Subcutaneous abdominal adipose tissue (tissue), 5 donors: ENCODE measurements around the gene APEH.

Experiments
- H3K27ac ChIP-seq: one replicate; pipeline ENCODE4 v1.7.0; 2013; ENCODE audit warnings: low read depth, mild to moderate bottlenecking, inconsistent platforms, low read length, moderate library complexity
- H3K27me3 ChIP-seq, 5 donors: one replicate each; pipeline ENCODE4 v1.7.0; 2013; ENCODE audit warnings: low read length in 5 of 5, inconsistent platforms in 1 of 5; ENCODE audit not compliant: control insufficient read depth in 5 of 5, insufficient read depth in 4 of 5
- H3K36me3 ChIP-seq, 5 donors: one replicate each; pipeline ENCODE4 v1.7.0; 2013; ENCODE audit warnings: low read length in 5 of 5; ENCODE audit not compliant: control insufficient read depth in 5 of 5, insufficient read depth in 5 of 5
- H3K4me1 ChIP-seq, 5 donors: one replicate each; pipeline ENCODE4 v1.7.0; 2013; ENCODE audit warnings: low read length in 5 of 5, mild to moderate bottlenecking in 3 of 5, moderate library complexity in 1 of 5; ENCODE audit not compliant: control insufficient read depth in 5 of 5, insufficient read depth in 5 of 5
- H3K4me3 ChIP-seq, 5 donors: one replicate each; pipeline ENCODE4 v1.7.0; 2013; ENCODE audit warnings: low read length in 5 of 5, low read depth in 1 of 5
- H3K9ac ChIP-seq, 5 donors: one replicate each; pipeline ENCODE4 v1.7.0; 2013; ENCODE audit warnings: low read length in 5 of 5, mild to moderate bottlenecking in 4 of 5, moderate library complexity in 3 of 5
- H3K9me3 ChIP-seq, 5 donors: one replicate each; pipeline ENCODE4 v1.7.0; 2013; ENCODE audit warnings: low read length in 5 of 5; ENCODE audit not compliant: control insufficient read depth in 5 of 5
- donor health status: healthy.
- donor health status: healthy.
- donor health status: healthy.
- donor health status: healthy.
- donor health status: healthy.

The APEH gene

DNA sequence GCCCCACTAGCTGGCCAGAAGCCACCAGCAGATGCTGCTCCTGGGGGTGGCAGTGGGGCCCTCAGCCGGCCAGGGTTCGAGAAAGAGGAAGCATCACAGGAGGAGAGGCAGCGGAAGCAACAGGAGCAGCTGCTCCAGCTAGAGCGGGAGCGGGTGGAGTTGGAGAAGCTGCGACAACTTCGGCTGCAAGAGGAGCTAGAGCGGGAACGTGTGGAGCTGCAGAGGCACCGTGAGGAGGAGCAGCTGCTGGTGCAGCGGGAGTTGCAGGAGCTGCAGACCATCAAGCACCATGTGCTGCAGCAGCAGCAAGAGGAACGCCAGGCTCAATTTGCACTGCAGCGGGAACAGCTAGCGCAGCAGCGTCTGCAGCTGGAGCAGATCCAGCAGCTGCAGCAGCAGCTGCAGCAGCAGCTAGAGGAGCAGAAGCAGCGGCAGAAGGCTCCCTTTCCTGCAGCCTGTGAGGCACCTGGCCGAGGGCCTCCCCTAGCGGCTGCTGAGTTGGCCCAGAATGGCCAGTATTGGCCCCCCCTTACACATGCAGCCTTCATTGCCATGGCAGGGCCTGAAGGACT lies 17.5 kb upstream of the APEH start:
- no peak overlapping the region for H3K9ac ChIP-seq
- no peaks in the 10 kb centered on the region for H3K36me3 ChIP-seq
- peaks cover 0 to 5% (median 0%) of the 10 kb centered on the region in 5 donors for H3K4me1 ChIP-seq
- no peak overlapping the region for H3K27ac ChIP-seq
- peaks cover 0 to 17% (median 8%) of the 10 kb centered on the region in 5 donors for H3K27me3 ChIP-seq
- no peaks in the 10 kb centered on the region for H3K9me3 ChIP-seq
- no peak overlapping the region for H3K4me3 ChIP-seq

DNA sequence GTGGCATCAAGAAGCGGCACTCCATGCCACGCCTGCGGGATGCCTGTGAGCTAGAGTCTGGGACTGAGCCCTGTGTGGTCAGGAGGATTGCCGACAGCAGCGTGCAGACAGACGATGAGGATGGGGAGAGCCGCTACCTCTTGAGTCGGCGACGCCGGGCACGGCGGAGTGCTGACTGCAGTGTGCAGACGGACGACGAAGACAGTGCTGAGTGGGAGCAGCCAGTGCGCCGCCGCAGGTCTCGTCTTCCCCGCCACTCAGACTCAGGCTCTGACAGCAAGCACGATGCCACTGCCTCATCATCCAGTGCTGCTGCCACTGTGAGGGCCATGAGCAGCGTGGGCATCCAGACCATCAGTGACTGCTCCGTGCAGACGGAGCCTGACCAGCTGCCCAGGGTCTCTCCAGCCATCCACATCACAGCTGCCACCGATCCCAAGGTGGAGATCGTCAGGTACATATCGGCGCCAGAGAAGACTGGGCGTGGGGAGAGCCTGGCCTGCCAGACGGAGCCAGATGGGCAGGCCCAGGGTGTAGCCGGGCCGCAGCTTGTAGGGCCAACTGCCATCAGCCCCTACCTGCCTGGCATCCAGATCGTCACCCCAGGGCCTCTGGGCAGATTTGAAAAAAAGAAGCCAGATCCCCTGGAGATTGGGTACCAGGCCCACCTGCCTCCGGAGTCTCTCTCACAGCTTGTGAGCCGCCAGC lies 16.8 kb upstream of the APEH start:
- H3K27me3 ChIP-seq: peaks cover 0 to 20% (median 11%) of the 10 kb centered on the region in 5 donors
- H3K4me1 ChIP-seq: peaks cover 0 to 5% (median 0%) of the 10 kb centered on the region in 5 donors
- no peak overlapping the region for H3K9ac ChIP-seq
- no peak overlapping the region for H3K4me3 ChIP-seq
- no peaks in the 10 kb centered on the region for H3K9me3 ChIP-seq
- no peaks in the 10 kb centered on the region for H3K36me3 ChIP-seq
- H3K27ac ChIP-seq: no peak overlapping the region

DNA sequence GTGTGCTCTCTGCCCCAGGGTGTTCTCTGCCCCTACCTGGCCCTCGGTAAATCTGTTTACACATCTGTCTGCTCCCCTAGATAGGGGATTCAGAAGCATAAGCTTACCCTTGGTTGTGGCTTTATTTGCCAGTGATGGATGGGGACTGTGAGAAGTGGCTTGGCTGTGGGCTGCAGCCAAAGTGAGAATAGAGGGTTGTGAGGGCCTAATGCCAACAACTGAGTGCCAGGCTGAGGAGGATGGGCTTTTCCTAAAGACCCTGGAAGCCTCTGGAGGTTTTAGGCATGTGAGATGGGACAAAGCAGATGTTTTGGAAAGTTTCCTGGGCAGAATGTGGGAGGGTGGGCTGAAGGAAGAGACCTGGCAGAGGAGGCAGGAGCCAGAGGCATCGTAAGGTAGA lies 15.4 kb upstream of the APEH start:
- H3K36me3 ChIP-seq: no peaks in the 10 kb centered on the region
- H3K9me3 ChIP-seq: no peaks in the 10 kb centered on the region
- peaks cover 0 to 20% (median 11%) of the 10 kb centered on the region in 5 donors for H3K27me3 ChIP-seq
- H3K27ac ChIP-seq: no peak overlapping the region
- H3K4me1 ChIP-seq: peaks cover 0 to 5% (median 0%) of the 10 kb centered on the region in 5 donors
- peak overlapping the region in 1 of 5 donors; percentile 2 for H3K9ac ChIP-seq
- H3K4me3 ChIP-seq: no peak overlapping the region

DNA sequence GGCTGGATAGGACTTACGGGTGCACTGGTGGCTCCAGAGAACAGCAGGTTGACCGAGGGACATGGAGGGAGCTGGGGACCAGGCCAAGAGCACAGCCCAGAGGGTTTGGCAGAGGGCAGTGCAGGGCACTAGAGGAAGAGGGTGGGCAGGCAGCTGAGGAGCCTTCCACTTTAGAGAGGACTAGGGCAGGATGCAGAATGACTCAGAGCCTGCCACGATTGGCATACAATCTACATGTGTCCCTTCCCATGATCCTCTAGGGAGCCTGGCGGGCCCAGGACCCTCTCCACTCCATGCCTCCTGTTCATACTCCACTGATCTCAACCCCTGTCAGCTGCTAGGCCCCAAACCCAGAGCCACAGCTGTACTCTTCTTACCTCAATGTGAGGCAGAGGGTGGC lies 14.4 kb upstream of the APEH start:
- Histone ChIP-seq H3K4me3 (no peak overlapping the region), H3K36me3 (no peaks in the 10 kb centered on the region), H3K9me3 (no peaks in the 10 kb centered on the region), H3K27ac (no peak overlapping the region), H3K4me1 (peaks cover 0 to 5% (median 0%) of the 10 kb centered on the region in 5 donors), H3K9ac (no peak overlapping the region), H3K27me3 (peaks cover 0 to 20% (median 11%) of the 10 kb centered on the region in 5 donors)

DNA sequence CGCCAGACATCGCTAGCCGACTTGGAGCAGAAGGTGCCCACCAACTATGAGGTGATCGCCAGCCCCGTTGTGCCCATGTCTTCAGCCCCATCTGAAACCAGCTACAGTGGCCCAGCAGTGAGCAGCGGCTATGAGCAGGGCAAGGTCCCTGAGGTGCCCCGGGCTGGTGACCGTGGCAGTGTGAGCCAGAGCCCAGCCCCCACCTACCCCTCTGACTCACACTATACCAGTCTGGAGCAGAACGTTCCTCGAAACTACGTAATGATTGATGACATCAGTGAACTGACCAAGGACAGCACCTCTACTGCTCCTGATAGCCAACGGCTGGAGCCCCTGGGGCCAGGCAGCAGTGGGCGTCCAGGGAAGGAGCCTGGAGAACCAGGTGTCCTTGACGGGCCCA lies 12.9 kb upstream of the APEH start:
- Histone ChIP-seq H3K36me3 (no peaks in the 10 kb centered on the region), H3K4me1 (peaks cover 0 to 5% (median 0%) of the 10 kb centered on the region in 5 donors), H3K4me3 (no peak overlapping the region), H3K27ac (no peak overlapping the region), H3K9me3 (no peaks in the 10 kb centered on the region), H3K27me3 (peaks cover 3 to 23% (median 15%) of the 10 kb centered on the region in 5 donors), H3K9ac (no peak overlapping the region)

DNA sequence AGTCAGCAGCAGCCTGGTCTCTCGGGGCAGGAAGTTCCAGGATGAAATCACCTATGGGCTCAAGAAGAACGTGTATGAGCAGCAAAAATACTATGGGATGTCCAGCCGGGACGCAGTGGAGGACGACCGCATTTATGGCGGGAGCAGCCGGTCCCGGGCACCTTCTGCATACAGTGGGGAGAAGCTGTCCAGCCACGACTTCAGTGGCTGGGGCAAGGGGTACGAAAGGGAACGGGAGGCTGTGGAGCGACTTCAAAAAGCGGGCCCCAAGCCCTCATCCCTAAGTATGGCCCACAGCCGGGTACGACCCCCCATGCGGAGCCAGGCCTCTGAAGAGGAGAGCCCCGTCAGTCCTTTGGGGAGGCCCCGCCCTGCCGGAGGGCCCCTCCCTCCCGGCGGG lies 12.1 kb upstream of the APEH start:
- H3K9ac ChIP-seq: no peak overlapping the region
- no peaks in the 10 kb centered on the region for H3K4me1 ChIP-seq
- no peaks in the 10 kb centered on the region for H3K9me3 ChIP-seq
- H3K27me3 ChIP-seq: peaks cover 3 to 19% (median 10%) of the 10 kb centered on the region in 5 donors
- no peaks in the 10 kb centered on the region for H3K36me3 ChIP-seq
- H3K27ac ChIP-seq: no peak overlapping the region
- H3K4me3 ChIP-seq: no peak overlapping the region

DNA sequence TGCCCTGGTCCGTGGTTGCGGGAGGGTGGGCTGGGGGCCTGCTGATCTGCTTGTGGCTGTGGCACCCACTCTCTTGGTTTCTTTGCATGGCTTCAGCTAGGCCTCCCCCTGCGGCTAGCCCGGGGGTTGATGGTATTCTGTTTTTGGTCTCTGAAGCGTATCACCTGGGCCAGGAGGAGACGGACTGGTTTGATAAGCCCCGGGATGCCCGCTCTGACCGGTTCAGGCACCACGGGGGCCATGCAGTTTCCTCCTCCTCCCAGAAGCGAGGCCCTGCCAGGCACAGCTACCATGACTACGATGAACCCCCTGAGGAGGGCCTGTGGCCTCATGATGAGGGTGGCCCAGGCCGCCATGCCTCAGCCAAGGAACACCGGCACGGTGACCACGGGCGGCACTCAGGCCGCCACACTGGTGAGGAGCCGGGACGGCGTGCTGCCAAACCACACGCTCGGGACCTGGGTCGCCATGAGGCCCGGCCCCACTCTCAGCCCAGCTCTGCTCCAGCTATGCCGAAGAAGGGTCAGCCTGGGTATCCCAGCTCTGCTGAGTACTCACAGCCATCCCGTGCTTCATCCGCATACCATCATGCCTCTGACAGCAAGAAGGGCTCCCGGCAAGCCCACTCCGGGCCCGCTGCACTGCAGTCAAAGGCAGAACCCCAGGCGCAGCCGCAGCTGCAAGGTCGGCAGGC lies 11.3 kb upstream of the APEH start:
- Histone ChIP-seq H3K9ac (no peak overlapping the region), H3K36me3 (no peaks in the 10 kb centered on the region), H3K9me3 (no peaks in the 10 kb centered on the region), H3K4me1 (peaks cover 0 to 2% (median 0%) of the 10 kb centered on the region in 5 donors), H3K27me3 (peaks cover 3 to 18% (median 7%) of the 10 kb centered on the region in 5 donors), H3K27ac (no peak overlapping the region), H3K4me3 (no peak overlapping the region)

DNA sequence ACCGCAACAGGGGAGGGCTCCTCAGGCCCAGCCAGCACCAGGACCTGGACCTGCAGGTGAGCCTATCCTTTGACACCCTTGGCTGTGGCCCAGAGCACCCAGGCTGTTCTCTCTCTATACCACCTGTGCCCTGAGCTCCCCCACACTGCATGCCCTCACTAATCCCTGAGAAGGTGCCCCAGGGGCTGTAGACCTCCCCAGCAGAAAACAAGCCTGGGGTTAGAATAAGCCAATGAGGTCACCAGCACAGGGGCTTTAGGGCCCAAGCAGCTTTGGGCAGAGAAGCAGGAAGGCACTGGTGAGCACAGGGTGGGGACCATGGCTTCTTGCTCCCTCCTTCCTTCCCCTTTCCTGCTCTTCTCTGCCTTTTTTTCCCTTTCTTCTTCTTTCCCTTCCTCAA lies 10.3 kb upstream of the APEH start:
- no peaks in the 10 kb centered on the region for H3K36me3 ChIP-seq
- H3K9me3 ChIP-seq: no peaks in the 10 kb centered on the region
- peaks cover 0 to 11% (median 6%) of the 10 kb centered on the region in 5 donors for H3K4me1 ChIP-seq
- H3K27me3 ChIP-seq: peaks cover 3 to 19% (median 7%) of the 10 kb centered on the region in 5 donors
- H3K9ac ChIP-seq: no peak overlapping the region
- H3K27ac ChIP-seq: no peak overlapping the region
- H3K4me3 ChIP-seq: no peak overlapping the region

DNA sequence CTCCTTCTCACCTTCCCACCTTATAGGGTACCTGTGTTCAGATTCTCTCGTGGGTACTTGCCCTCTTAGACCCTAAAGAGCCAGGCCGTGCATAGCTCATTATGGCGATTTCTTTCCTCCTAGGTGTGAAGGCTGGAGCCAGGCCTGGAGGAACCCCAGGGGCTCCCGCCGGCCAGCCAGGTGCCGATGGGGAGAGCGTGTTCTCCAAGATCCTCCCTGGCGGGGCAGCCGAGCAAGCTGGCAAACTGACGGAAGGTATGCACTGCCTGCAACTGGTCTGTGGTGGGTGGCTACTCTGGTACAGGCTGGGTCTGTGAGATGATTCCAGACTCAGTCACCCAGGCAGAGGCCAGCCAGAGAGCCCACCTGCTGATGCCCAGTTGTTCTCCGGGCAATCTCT lies 9.9 kb upstream of the APEH start:
- peaks cover 0 to 16% (median 10%) of the 10 kb centered on the region in 5 donors for H3K4me1 ChIP-seq
- H3K36me3 ChIP-seq: no peaks in the 10 kb centered on the region
- no peaks in the 10 kb centered on the region for H3K9me3 ChIP-seq
- peaks cover 3 to 21% (median 7%) of the 10 kb centered on the region in 5 donors for H3K27me3 ChIP-seq
- H3K4me3 ChIP-seq: no peak overlapping the region
- H3K27ac ChIP-seq: no peak overlapping the region
- H3K9ac ChIP-seq: no peak overlapping the region
